Fibroblast of peridontal ligament (primary cell): Measurements from ENCODE around the gene VPS9D1.
"Not testable (repeated sequence)": the region's sequence is repeated elsewhere in the genome, so short reads cannot be mapped to it uniquely, and the experiment has no call there.

Source experiments
- DNase-seq: peaks from one replicate; pipeline ENCODE4 v3.0.0-alpha.2; 2010; ENCODE audit errors: extremely low read depth

The VPS9D1 gene

GRCh38 chr16:89693931-89694783 lies 26.5 kb downstream of the VPS9D1 start:
- no peak for DNase-seq

DNA sequence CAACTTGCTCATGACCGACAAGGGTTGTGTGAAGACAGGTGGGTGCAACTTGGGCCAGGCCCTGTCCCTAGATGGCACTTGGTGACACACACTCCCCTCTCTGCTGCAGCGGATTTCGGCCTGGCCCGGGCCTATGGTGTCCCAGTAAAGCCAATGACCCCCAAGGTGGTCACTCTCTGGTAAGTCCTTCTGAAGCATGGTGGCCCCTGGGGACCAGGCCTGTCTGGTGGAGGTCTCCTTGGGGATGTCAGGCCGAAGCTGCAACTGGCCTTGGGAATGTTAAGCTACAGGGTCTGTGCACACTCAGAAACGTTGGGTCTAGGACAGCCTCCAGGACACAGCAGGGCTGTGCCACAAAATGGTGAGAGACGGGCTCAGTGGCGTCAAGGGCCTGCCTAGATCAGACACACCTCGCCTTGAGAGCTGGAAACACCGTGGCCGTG lies 27.4 kb downstream of the VPS9D1 start:
- no peak for DNase-seq

DNA sequence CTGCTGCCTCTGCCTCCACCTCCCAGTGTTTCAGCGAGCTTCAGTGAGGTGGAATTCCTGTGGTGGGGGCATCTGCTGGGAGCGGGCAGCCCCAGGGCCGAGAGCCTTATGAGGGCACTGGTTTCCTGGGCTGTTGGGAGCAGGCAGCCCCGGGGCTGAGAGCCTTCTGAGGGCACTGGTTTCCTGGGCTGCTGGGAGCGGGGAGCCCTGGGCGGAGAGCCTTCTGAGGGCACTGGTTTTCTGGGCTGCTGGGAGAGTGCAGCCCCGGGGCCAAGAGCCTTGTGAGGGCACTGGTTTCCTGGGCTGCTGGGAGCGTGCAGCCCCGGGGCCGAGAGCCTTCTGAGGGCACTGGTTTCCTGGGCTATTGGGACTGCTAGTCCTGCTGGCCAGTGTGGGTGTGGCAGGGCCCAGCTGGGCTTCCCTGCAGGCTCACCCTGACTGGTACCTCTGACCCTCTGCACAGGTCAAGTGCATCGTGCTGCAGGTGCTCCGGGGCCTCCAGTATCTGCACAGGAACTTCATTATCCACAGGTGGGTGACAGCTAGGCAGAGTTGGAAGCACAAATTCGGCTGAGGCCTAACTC lies 28.6 kb downstream of the VPS9D1 start:
- DNase-seq, result no peak

DNA sequence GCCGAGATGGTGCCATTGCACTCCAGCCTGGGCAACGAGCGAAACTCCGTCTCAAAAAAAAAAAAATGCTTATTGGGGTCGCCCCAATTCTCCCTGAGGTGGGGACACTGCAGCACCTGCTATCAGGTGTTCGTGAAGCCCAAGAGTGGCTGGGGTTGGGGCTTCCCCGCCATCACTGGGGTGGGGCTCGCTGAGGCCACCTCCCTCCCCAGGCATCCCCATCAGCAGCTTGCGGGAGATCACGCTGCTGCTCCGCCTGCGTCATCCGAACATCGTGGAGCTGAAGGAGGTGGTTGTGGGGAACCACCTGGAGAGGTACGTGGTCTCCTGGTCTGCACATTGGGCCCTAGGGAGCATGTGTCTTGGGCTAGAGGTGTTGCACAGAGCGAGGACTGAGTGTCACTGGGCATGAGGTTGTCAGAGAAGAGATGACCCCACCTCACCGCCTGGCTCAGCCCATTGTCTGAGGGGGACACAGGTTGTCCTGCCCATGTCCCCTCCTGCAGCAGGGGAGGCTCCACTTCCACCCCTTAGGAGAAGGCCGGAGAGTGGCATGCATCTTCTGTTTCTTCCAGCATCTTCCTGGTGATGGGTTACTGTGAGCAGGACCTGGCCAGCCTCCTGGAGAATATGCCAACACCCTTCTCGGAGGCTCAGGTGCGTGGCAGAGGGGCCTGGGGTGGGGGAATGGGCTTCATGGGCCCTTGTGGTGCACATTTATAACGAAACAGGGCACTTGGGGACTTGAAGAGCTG lies 29.3 kb downstream of the VPS9D1 start:
- no peak for DNase-seq

GRCh38 chr16:89690392-89690901 lies 30.3 kb downstream of the VPS9D1 start:
- no peak for DNase-seq

DNA sequence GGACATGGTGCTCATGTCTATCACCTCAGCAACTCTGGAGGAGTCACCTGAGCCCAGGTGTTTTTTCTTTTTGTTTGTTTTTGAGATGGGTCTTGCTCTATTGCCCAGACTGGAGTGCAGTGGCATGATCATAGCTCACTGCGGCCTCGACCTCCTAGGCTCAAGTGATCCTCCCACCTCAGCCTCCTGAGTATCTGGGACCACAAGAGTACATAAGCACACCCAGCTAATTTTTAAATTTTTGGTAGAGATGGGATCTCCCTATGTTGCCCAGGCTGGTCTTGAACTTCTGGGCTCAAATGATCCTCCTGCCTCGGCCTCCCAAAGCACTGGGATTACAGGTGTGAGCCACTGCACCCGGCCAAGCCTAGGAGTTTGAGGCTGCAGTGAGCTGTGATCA lies 31.1 kb downstream of the VPS9D1 start:
- DNase-seq, result not testable (repeated sequence)

- DNase-seq, result no peak
These were observed 31.6 kb downstream of the VPS9D1 start for GRCh38 chr16:89689142-89689541.

GRCh38 chr16:89688395-89688794 lies 32.3 kb downstream of the VPS9D1 start:
- DNase-seq, result no peak

DNA sequence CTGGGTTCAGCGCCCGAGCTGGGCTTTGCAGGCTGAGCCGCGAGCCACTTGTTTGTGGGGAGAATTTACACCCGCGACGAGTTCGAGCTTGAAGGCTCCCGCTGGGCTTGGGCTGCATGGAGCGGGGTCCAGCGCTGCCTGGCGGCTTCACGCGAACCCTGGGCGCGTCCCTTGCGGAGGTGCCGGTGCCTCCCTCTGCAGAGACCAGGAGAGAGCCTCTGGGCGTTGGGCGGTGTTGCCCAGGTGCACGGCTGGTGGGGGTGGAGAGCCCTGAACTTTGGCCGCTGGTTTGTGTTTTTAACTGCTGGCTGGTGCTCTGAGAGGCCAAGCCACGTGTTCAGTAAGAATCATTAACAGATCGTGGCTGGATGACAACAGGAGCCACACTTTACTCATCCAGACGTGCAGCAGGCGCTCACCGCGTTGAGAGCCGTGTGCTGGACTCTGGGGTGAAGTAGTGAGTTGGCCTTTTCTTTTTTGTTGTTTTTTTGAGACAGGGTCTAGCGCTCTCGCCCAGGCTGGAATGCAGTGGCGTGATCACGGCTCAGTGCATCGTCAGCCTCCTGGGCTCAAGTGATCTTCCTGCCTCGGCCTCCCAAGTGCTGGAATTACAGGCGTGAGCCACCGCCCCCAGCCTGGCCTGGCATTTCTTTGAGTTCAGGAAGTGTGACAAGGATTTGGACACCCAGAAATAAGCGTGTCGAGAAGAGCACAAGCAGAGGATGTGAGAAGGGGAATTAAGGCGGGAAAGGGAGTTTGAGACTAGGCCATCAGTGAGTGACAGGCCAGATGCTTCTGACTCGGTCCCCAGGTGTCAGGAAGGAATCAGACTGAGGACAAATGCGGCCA lies 33.4 kb downstream of the VPS9D1 start:
- DNase-seq, result peak; percentile 26

DNA sequence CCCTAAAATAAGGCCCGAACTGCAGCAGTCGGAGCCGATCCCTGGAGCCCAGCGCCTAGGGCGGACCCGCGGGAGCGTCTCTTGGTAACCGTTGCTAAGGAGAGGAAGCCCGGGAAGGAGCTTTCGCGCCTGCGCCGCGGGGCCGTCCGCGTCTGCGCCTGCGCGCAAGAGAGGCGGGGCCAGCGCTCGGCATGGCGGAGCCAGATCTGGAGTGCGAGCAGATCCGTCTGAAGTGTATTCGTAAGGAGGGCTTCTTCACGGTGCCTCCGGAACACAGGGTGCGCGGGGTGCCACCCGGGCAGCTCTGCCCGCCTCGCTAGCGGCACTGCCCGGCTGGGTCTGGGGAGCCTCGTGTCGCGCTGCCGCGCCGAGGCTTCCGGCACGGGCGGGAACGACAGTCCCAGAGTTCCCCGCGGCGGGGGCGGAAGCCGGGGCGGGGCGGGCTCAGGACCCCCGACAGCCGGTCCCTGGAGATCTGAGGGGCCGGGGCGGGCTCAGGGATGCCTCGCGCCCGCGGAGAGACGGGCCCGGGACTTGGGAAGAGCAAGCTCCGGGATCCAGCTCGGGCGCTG lies 34.1 kb downstream of the VPS9D1 start, which contains the start of gene CDK10:
Gene CDK10 (plus strand): TSS at position 170 of the 572 bp plus-strand sequence. CDS start 22 bp downstream, at position 192.
- DNase-seq, result peak; percentile 84

DNA sequence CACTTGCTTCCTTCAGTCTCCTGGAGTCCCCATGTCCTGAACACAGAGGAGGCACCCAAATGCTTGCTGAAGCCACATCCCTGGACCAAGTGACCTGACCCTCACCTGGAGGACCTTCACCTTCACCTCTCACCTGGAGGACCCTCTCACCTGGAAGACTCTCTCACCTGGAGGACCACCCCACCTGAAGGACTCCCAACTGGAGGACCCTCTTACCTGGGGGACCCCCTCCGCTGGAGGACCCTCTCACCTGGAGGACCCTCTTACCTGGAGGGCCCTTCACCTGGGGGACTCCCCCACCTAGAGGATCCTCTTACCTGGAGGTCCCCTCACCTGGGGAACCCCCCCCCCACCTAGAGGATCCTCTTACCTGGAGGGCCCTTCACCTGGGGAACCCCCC lies 34.8 kb downstream of the VPS9D1 start:
- DNase-seq, result no peak

- no peak for DNase-seq
These were observed 42.4 kb downstream of the VPS9D1 start for GRCh38 chr16:89678258-89678657.

DNA sequence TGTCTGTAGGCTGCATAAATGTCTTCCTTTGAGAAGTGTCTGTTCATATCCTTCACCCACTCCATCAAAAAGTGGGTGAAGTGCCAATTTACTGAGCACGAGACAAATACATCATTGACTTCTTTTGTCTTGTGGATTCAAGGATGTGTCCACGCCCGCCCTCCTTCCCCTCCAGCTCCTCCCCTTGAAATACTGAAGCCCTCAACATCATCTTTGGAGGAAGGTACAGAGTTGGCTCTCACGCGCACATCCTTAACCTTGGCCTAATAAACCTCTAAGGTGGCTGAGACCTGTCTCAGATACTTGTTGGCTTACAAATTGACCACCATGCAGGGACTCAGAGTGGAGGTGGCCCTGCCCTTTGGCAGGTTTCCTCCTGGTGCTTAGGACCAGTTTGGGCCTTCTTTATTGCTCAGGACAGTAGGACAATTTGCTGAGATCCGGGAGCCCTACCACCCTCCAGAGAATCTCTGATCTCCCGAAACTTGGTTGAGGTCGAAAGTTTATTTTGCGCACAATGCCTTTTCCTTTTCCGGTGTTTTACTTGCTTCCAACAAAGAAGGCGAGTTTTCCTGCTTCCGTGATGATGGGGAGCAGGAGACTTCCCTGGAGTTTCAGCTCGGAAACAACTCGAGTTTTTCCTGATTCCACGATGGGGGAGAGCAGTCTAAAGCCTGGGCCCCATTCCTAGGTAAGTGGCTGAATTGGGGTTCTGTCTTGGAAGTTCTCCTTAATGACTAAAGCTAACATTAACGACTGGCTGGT lies 48.3 kb downstream of the VPS9D1 start:
- no peak for DNase-seq

DNA sequence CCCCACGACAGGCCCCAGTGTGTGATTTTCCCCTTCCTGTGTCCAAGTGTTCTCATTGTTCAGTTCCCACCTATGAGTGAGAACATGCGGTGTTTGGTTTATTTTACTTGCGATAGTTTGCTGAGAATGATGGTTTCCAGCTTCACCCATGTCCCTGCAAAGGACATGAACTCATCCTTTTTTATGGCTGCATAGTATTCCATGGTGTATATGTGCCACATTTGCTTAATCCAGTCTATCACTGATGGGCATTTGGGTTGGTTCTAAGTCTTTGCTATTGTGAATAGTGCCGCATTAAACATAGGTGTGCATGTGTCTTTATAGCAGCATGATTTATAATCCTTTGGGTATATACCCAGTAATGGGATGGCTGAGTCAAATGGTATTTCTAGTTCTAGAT lies 49.1 kb downstream of the VPS9D1 start:
- DNase-seq, result not testable (repeated sequence)

DNA sequence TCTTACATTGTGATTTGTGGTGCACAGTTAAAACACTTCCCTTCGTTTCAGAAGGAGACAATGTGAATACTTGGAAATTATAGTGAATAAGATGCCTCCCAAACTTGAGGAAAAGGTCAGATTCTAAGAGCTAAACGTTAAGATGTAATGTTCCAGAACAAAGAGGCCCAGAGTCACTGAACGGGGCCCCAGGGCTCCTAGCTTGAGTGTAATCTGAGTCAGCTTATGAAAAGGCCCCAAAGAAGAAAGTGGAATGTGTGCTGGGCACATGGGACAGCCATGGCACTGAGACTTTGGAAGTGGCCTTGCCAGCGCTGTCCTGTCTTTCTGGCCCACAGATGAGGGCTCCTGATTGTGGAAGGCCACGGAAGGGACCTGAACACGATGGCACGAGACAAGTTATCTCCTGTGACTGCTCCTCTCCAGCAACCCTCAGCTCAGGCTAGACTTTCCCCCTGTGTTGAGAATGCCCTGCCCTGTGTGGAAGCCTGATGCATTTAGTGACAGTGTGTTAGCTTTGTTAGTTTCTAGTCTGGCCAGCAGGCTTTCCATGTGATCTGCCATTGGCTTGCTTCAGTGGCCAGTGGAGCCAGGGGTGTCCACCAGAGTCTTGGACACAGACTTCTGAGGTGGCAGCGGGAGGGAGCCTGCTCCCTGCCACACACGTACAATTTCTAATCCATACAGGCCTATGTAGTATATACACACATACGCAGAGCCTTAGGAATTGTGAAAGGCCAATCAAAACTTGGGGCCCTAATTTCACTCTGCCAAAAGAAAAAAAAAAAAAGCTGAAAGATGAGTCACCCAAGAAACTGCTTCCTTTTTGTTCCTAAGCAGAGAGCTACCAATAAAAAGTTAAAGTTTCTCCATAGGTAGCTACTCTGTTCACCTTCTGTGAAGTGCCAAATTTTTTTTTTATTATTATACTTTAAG lies 49.9 kb downstream of the VPS9D1 start:
- peak; percentile 58 for DNase-seq

DNA sequence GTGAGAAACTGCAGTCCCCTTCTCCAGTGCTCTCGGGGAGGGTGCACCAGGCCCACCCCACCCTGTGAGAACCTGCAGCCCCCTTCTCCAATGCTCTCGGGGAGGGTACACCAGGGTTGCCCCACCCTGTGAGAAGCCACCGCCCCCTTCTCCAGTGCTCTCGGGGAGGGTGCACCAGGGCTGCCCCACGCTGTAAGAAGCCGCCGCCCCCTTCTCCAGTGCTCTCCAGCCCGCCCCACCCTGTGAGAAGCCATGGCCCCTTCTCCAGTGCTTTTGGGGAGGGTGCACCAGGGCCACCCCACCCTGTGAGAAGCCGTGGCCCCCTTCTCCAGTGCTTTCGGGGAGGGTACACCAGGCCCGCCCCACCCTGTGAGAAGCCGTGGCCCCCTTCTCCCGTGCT lies 50.9 kb downstream of the VPS9D1 start:
- no peak for DNase-seq

GRCh38 chr16:89668790-89669158 lies 51.9 kb downstream of the VPS9D1 start:
- no peak for DNase-seq

DNA sequence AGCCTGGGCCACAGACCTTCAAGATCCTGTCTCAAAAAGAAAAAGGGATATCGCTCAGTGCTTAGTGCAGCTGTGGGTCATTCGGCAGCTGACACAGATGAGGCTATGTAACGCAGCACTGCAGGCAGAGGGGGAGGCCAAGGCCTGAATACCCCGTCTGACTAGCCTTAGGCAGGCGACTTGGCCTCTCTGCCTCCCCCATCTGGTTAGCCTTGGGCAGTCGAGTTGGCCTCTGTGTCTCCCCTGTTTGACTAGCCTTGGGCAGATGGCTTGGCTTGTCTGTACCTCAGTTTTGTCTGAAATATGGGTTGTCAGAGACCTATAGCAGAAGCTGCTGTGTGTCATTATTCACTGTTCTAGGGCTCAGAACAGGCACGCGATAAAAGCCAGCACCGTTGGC lies 53.1 kb downstream of the VPS9D1 start:
- no peak for DNase-seq

DNA sequence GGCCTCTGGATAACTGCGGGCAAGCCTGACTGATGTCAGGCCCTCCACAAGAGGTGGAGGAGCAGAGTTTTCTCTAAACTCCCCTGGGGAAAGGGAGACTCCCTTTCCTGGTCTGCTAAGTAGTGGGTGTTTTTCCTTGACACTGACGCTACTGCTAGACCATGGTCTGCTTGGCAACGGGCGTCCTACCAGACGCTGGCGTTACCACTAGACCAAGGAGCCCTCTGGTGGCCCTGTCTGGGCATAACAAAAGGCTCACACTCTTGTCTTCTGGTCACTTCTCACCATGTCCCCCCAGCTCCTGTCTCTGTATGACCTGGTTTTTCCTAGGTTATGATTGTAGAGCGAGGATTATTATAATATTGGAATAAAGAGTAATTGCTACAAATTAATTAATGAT lies 53.7 kb downstream of the VPS9D1 start:
- peak; percentile 18 for DNase-seq
